IMR-90 (cell line): ENCODE measurements around the gene PDE4B. TPM values are rescaled to one million over a fixed set of nuclear protein-coding genes. Genes with fewer than 3 reads are reported as not detected.

Experiments used
- ATAC-seq: fragments of 200-7000 bp; cut with Tn5 transposase; 2 replicates; pipeline ENCODE4 v1.9.1; 2020; ENCODE audit warnings: low read depth, mild to moderate bottlenecking, moderate library complexity
- BruUV-seq: library from RNA; stranded (reverse); fragments of 400-500 nt; replicated peaks from 2 replicates; lab custom pipeline; 2021; lab: Mats Ljungman, UMichigan
- CTCF ChIA-PET: fragments of 300-600 bp; formaldehyde crosslinking; extraction: SDS; loops from one replicate; lab custom pipeline; 2021; ENCODE audit warnings: antibody characterized with exemption; lab: Yijun Ruan, JAX
- POLR2A ChIA-PET: fragments of 300-600 bp; sonication (Branson Sonifier 250); formaldehyde crosslinking; loops from one replicate; lab custom pipeline; 2022; ENCODE audit warnings: antibody characterized with exemption; ENCODE audit not compliant: unreplicated experiment; lab: Charles Lee
- DNase-seq: peaks from one replicate; pipeline ENCODE4 v3.0.0; 2013
- H2AFZ ChIP-seq: replicated peaks from 2 replicates; pipeline ENCODE3; 2013; ENCODE audit warnings: low read length, mild to moderate bottlenecking; ENCODE audit not compliant: poor library complexity
- H2AK5ac ChIP-seq: 2 replicates; pipeline ENCODE4 v1.6.1; 2013; ENCODE audit warnings: low read depth, low read length, inconsistent platforms
- H2AK9ac ChIP-seq: replicated peaks from 2 replicates; pipeline ENCODE3; 2013; ENCODE audit warnings: mild to moderate bottlenecking, low read depth, low read length, moderate library complexity; ENCODE audit not compliant: poor library complexity
- H2BK120ac ChIP-seq: 2 replicates; pipeline ENCODE4 v1.6.1; 2013; ENCODE audit warnings: low read depth, low read length, inconsistent platforms
- H2BK15ac ChIP-seq: 3 replicates; pipeline ENCODE4 v1.6.1; 2013; ENCODE audit warnings: low read depth, low read length, inconsistent platforms
- H2BK20ac ChIP-seq: 2 replicates; pipeline ENCODE4 v1.6.1; 2013; ENCODE audit warnings: low read depth, mild to moderate bottlenecking, inconsistent platforms, low read length, moderate library complexity
- H2BK5ac ChIP-seq: 2 replicates; pipeline ENCODE4 v1.6.1; 2013; ENCODE audit warnings: mild to moderate bottlenecking, low read depth, low read length, inconsistent platforms; ENCODE audit not compliant: poor library complexity, severe bottlenecking
- H3K14ac ChIP-seq: replicated peaks from 2 replicates; pipeline ENCODE4 v1.6.1; 2013; ENCODE audit warnings: low read depth, low read length, inconsistent platforms
- H3K18ac ChIP-seq: 2 replicates; pipeline ENCODE4 v1.6.1; 2013; ENCODE audit warnings: low read depth, low read length, control low read depth
- H3K23ac ChIP-seq: 2 replicates; pipeline ENCODE4 v1.6.1; 2013; ENCODE audit warnings: low read depth, low read length, inconsistent platforms
- H3K27ac ChIP-seq: 2 replicates; pipeline ENCODE4 v1.5.1; 2013; ENCODE audit warnings: mild to moderate bottlenecking, control low read depth, low read length; ENCODE audit not compliant: insufficient read depth
- H3K27me3 ChIP-seq: 2 replicates; pipeline ENCODE4 v1.6.1; 2013; ENCODE audit warnings: low read length; ENCODE audit not compliant: control insufficient read depth, insufficient read depth
- H3K36me3 ChIP-seq: 2 replicates; pipeline ENCODE4 v1.6.1; 2013; ENCODE audit warnings: low read length, mixed read lengths; ENCODE audit not compliant: control insufficient read depth, insufficient read depth
- H3K4ac ChIP-seq: 2 replicates; pipeline ENCODE4 v1.6.1; 2013; ENCODE audit warnings: low read depth, low read length, inconsistent platforms
- H3K4me1 ChIP-seq: 2 replicates; pipeline ENCODE4 v1.6.1; 2013; ENCODE audit warnings: low read length, mixed read lengths; ENCODE audit not compliant: control insufficient read depth, insufficient read depth
- H3K4me2 ChIP-seq: 2 replicates; pipeline ENCODE4 v1.6.1; 2013; ENCODE audit warnings: low read depth, mild to moderate bottlenecking, control low read depth, low read length, moderate library complexity
- H3K4me3 ChIP-seq: 2 replicates; pipeline ENCODE4 v1.5.1; 2013; ENCODE audit warnings: low read depth, mild to moderate bottlenecking, control low read depth, low read length, moderate library complexity; ENCODE audit not compliant: insufficient read depth
- H3K56ac ChIP-seq: 2 replicates; pipeline ENCODE4 v1.6.1; 2013; ENCODE audit warnings: low read length, inconsistent platforms; ENCODE audit not compliant: insufficient read depth; ENCODE audit errors: extremely low read depth
- H3K79me1 ChIP-seq, 2 experiments: 2 replicates each; pipeline ENCODE4 v1.6.1; 2013; ENCODE audit warnings: low read length in 2 of 2, inconsistent platforms in 1 of 2, low read depth in 1 of 2
- H3K9ac ChIP-seq: 2 replicates; pipeline ENCODE4 v1.6.1; 2013; ENCODE audit warnings: low read depth, low read length, control low read depth
- H3K9me1 ChIP-seq: 2 replicates; pipeline ENCODE4 v1.6.1; 2013; ENCODE audit warnings: low read length, inconsistent platforms; ENCODE audit not compliant: insufficient read depth
- H3K9me3 ChIP-seq: 2 replicates; pipeline ENCODE4 v1.6.1; 2013; ENCODE audit warnings: low read length; ENCODE audit not compliant: control insufficient read depth, insufficient read depth
- H4K20me1 ChIP-seq: 2 replicates; pipeline ENCODE4 v1.6.1; 2013; ENCODE audit warnings: low read length, inconsistent platforms; ENCODE audit not compliant: insufficient read depth
- H4K5ac ChIP-seq: 2 replicates; pipeline ENCODE4 v1.6.1; 2013; ENCODE audit warnings: mild to moderate bottlenecking, low read depth, low read length, control low read depth
- H4K8ac ChIP-seq, 2 experiments: 2 replicates each; pipeline ENCODE4 v1.6.1; 2013; ENCODE audit warnings: low read depth in 2 of 2, low read length in 2 of 2, control low read depth in 1 of 2, inconsistent platforms in 1 of 2
- H4K91ac ChIP-seq: 2 replicates; pipeline ENCODE4 v1.6.1; 2013; ENCODE audit warnings: low read depth, low read length, inconsistent platforms; ENCODE audit not compliant: insufficient read depth
- CEBPB ChIP-seq: IDR thresholded peaks from 2 replicates; pipeline ENCODE4 v1.6.1; 2012; ENCODE audit warnings: low read depth, low read length, improper control_type of control experiment
- CHD1 ChIP-seq: IDR thresholded peaks from 2 replicates; pipeline ENCODE4 v1.6.1; 2012; ENCODE audit warnings: low read depth, low read length, improper control_type of control experiment
- CTCF ChIP-seq: conservative IDR thresholded peaks from 2 replicates; pipeline ENCODE4 v1.5.1; 2012; ENCODE audit warnings: mild to moderate bottlenecking, low read depth, low read length, improper control_type of control experiment
- ELK1 ChIP-seq: fragments of 150-350 bp; IDR thresholded peaks from 2 replicates; pipeline ENCODE4 v1.6.1; 2016; ENCODE audit warnings: low read depth, mild to moderate bottlenecking, low read length, moderate library complexity, borderline replicate concordance
- MAZ ChIP-seq: IDR thresholded peaks from 2 replicates; pipeline ENCODE4 v1.6.1; 2012; ENCODE audit warnings: low read depth, mild to moderate bottlenecking, low read length, improper control_type of control experiment, moderate library complexity, borderline replicate concordance
- RAD21 ChIP-seq: IDR thresholded peaks from 2 replicates; pipeline ENCODE4 v1.6.1; 2012; ENCODE audit warnings: low read length, improper control_type of control experiment
- RFX5 ChIP-seq: IDR thresholded peaks from 2 replicates; pipeline ENCODE4 v1.8.0; 2012; ENCODE audit warnings: low read depth, mild to moderate bottlenecking, low read length, moderate library complexity
- USF2 ChIP-seq: fragments of 150-350 bp; IDR thresholded peaks from 2 replicates; pipeline ENCODE4 v1.6.1; 2017; ENCODE audit warnings: mild to moderate bottlenecking, antibody characterized with exemption, low read length, low read depth
- WGBS, 2 experiments: methylation state at CpG; one replicate each; pipeline versions ENCODE4 v1.1.5 to v1.1.7; 2013; ENCODE audit warnings: missing lambda C conversion rate in 2 of 2; ENCODE audit not compliant: insufficient read length in 1 of 2; ENCODE audit errors: extremely low coverage in 2 of 2; 5-methylcytosine and 5-hydroxymethylcytosine counted together
- dilution Hi-C: fragments of 300-500 bp; cut with HindIII; formaldehyde crosslinking; loops from one replicate; pipeline ENCODE4 v1.14.3; 2018; ENCODE audit warnings: low sequenced_read_pairs; ENCODE audit not compliant: unreplicated experiment
- in situ Hi-C: fragments of 300-500 bp; cut with MboI; formaldehyde crosslinking; loops from 3 replicates; pipeline ENCODE4 v1.14.3; 2019; ENCODE audit warnings: low sequenced_read_pairs, inconsistent platforms, mixed read lengths
- intact Hi-C: fragments of 100-400 bp; cut with micrococcal nuclease; formaldehyde crosslinking; loops from 2 replicates; pipeline ENCODE4 v1.10.0; 2022
- polyA plus RNA-seq, 3 experiments: library from polyadenylated mRNA; depleted of rRNA; stranded (reverse); fragments of >200 nt; gene quantifications; 2 replicates each; pipeline ENCODE4 v1.2.3, GENCODE V29; 2012; ENCODE audit warnings: low replicate concordance in 1 of 3
- total RNA-seq: library from RNA; depleted of rRNA; stranded (reverse); fragments of >200 nt; gene quantifications from 2 replicates; pipeline ENCODE4 v1.2.3, GENCODE V29; 2012

PDE4B gene
- total and polyA plus RNA-seq, 2 of the 4 experiments (the other 2 are of a cell fraction) = 5.8 to 21.3 TPM

- ChIA-PET CTCF (interaction anchor here (0.6 to 1.5 kb wide), 2 partner anchors 10 to 886 kb away, joined by 3 to 4 read pairs; no protein-coding TSS in a partner anchor), POLR2A (no interaction called here)
- Histone ChIP-seq H3K4me1 (no peaks in the 10 kb centered on the region), H3K9ac (no peak overlapping the region), H3K18ac (no peak overlapping the region), H3K56ac (no peak overlapping the region), H2BK15ac (no peak overlapping the region), H3K79me1 (no peaks in the 10 kb centered on the region), H4K20me1 (no peaks in the 10 kb centered on the region), H3K14ac (no peak overlapping the region), H4K91ac (no peak overlapping the region), H3K27me3 (no peaks in the 10 kb centered on the region), H2AK9ac (no peak overlapping the region), H3K27ac (no peak overlapping the region), H2BK20ac (no peak overlapping the region), H3K4me3 (no peak overlapping the region), H2BK120ac (no peak overlapping the region), H4K8ac (no peak overlapping the region), H4K5ac (no peak overlapping the region), H3K36me3 (no peaks in the 10 kb centered on the region), H2BK5ac (no peak overlapping the region), H2AK5ac (no peak overlapping the region), H3K4me2 (no peak overlapping the region), H3K9me3 (no peaks in the 10 kb centered on the region), H2AFZ (no peak overlapping the region), H3K4ac (no peak overlapping the region), H3K23ac (no peak overlapping the region), H3K9me1 (no peaks in the 10 kb centered on the region)
- intact Hi-C loops (no loop called here), in situ Hi-C loops (no loop called here), dilution Hi-C loops (no loop called here)
- DNase-seq (no peak), ATAC-seq (no peak)
- BruUV-seq = no TSS peak
- no CpG with 5 or more reads among the region's 1 CpG for WGBS, 2 experiments
- TF ChIP-seq RAD21 (no peak), CTCF (no peak), ELK1 (no peak), MAZ (no peak), RFX5 (no peak), CEBPB (no peak), CHD1 (no peak), USF2 (no peak)
These were observed 302.5 kb downstream of the PDE4B start for GRCh38 chr1:66095190-66095589.
